Neural progenitor cell (in vitro differentiated cells): ENCODE data around the gene MT1M.

Experiments used
- CTCF ChIP-seq: fragments of 200-600 bp; sonication (generic); IDR thresholded peaks from 2 replicates; pipeline ENCODE4 v1.5.1; 2017; ENCODE audit warnings: antibody characterized with exemption, mild to moderate bottlenecking
- EZH2phosphoT487 ChIP-seq: fragments of 200-600 bp; sonication (generic); IDR thresholded peaks from 2 replicates; pipeline ENCODE4 v1.6.1; 2017; ENCODE audit warnings: antibody characterized with exemption

- no peak for TF ChIP-seq CTCF
- TF ChIP-seq EZH2phosphoT487: no peak
These were observed 25.9 kb downstream of the MT1M start for GRCh38 chr16:56658327-56658875.
